GM19455 (cell line): Measurements from ENCODE around the gene FHIT.
"Not testable (repeated sequence)": the region's sequence is repeated elsewhere in the genome, so short reads cannot be mapped to it uniquely, and the experiment has no call there.

Experiments used
- ATAC-seq: cut with Tn5 transposase; IDR thresholded peaks from one replicate; pipeline ENCODE4 v1.9.1; 2021; ENCODE audit not compliant: unreplicated experiment

The FHIT gene

DNA sequence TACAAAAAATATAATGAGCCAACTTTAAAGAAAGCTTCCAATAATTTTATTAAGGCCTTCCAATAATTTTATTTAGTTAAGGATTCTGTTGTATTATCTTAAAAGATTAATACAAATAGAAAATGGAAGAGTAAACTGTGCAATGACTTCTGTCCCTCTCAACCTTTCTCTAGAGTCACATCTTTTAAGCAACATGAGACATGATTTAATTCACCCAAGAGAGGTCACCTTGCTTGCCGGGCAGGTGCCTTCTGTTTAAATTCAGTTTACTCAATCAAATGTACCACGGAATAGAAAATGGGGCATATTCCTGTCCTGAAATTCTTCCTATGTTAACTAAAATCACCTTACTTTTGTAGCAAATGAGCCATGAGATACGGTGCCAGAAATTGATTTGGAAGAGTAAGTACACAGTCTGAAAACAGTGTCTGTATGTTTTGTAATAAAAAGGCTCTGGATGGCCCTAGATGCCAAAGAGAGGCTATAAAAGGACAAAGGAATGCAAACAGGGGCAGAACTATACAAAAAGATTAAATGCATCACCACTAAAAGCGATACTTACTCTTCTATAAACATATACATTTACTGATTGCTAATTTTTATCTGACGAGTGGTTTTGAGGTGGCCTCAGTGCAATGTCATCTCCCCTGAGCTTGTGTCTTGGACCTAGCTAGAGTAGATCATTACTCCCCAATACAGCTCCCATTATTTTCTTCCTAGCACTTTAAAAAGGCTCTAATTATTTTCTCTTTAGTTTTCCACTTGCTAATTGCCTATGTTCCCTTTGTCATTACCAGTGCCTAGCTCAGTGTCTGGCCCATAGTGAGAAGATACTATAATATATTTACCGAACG lies 134.0 kb downstream of the FHIT start:
- no peak for ATAC-seq

DNA sequence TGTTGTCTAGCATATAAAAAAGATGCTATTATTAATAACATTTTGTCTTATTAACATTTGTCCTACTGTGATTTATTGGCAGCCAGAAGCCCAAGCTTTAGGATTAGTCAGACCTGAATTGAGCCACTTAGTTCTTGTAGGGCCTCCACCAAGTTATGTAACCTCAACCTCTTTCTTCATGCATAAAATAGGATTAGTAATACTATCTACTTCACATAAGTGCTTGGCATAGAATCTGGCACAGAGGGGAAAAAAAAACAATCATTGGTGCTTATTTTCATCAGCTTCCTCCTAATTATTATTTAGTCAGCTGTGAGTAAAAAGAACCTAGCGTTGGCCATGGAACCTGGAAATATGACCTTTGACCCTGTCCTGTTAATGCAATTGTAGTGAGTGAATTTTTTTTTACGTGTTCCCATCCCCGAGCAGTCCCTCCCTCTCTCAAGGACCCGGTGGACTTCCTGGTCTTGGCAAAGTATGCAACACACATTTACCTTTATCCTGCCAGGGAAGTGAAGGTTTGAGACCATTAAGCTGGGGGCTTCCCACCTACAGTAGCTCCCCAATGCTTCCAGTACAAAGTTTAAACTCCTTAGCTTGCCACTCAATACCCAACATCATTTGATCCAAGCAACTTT lies 136.8 kb downstream of the FHIT start:
- ATAC-seq: no peak

DNA sequence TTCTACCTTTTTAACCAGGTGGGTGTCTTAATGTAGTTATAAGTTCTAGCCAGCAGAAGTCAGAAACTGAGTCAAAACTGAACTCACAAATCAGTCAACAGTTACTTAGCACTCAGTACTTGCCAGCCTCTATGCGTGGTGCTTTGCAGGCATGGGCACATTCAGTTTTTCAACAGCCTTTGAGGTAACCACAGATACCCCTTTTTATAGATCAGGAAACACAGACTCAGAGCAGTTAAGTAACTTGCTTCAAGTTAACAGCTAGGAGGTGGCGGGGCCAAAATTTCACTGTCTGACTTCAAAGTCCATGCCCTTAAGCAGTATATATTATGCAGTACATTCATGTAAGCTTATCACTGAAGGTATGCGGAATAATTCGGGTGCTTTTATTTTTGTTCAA lies 139.4 kb downstream of the FHIT start:
- ATAC-seq: peak; percentile 81

DNA sequence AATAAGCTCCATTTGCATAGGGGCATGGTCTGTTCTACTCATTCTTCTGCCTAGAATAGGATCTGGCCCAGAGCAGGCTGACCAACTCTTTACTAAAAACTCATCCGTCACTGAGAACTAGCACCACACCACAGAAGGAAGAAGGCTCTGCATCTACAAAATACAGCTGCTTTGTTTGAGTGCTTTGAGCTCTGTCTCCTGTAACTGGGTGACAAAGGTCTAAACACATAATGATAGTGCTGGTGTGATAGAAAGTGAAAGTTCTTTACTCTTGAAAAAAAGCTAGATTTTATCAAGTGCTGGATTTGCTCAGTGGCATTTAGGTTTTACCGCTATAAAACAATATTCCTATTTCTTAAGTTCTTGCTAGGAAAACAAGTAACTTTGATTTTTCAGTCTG lies 140.7 kb downstream of the FHIT start:
- no peak for ATAC-seq

DNA sequence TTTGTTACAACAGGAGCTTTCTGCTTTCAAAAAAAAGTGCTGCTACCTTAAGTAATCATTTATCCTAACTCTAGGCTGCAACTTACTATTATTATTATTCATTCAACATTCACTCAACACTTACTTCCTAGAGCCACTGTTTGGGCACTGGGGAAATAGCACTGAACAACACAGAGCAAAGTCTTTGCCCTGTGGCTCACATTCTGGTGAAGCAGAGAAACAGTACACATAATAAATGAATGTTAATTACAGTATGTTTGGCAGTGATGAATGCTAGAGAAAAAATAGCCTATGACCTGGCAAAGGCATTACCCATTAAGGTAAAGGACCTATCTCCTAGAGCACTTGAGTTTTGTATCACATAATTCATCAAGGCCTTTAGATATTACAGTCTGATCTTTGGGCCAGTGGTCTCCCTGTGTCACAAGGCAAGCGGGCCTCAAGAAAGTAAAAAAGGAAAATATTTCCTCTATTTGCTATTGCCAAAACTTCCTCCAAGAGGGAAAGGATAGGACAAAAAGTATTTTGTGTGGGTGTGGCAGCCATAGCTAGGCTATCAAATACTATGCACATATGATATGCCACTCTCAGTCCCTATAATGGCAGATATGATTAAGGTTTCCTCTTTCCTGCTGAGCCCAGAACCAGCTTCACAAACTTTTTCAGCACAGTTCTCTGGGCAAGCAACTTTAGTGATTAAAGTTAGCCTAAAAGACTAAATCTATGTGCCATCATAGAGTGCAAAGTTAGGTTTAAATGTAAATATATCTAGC lies 142.8 kb downstream of the FHIT start:
- no peak for ATAC-seq

DNA sequence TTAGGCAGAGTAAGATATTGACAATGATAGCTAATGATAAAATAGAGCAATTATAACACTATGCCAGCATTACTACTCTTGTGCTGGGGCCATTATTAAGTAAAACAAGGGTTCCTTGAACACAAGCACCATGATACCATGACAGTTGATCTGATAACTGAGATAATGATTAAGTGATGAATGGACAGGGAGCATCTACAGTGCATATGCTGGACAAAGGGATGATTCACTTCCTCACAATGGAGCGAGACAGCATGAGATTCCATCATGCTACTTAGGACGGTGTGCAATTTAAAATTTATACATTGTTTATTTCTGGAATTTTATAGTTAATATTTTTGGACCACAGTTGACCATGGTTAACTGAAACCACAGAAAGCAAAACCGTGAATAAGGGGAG lies 156.6 kb downstream of the FHIT start:
- no peak for ATAC-seq

DNA sequence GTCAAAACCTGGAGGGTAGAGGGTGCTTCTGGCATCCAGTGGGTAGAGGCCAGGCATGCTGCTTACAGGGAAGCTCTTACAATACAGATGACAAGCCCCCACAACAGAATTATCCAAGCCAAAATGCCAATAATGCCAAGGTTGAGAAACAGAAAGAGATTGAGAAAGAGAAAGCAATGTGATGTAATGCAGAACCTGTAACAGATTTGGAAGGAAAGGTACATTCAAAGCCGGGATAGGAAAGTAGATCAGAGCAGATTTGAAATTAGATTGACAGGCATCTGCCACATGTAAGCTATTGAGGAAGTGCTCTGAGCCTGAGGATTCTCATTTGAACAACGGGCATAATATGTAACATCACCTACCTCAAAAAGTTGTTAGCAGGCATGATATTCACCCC lies 157.9 kb downstream of the FHIT start:
- no peak for ATAC-seq

DNA sequence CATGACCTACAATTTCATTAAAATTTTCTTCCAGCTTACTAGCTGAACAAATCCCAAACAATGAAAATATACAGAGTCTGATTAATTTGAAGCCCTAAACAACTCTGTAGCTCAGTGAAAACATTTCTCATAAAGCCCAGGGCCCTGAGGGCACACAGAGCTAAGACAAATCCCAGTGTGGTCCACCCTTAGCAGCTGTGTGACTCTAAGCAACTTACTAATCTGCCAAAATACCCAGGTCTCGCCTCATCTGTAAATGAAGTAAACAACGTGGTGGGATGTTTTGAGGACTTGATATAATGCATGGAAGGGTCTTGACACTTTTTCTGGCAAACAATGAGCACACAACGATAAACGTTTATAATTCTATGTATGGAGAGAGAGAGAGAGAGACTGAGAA lies 158.4 kb downstream of the FHIT start:
- no peak for ATAC-seq

DNA sequence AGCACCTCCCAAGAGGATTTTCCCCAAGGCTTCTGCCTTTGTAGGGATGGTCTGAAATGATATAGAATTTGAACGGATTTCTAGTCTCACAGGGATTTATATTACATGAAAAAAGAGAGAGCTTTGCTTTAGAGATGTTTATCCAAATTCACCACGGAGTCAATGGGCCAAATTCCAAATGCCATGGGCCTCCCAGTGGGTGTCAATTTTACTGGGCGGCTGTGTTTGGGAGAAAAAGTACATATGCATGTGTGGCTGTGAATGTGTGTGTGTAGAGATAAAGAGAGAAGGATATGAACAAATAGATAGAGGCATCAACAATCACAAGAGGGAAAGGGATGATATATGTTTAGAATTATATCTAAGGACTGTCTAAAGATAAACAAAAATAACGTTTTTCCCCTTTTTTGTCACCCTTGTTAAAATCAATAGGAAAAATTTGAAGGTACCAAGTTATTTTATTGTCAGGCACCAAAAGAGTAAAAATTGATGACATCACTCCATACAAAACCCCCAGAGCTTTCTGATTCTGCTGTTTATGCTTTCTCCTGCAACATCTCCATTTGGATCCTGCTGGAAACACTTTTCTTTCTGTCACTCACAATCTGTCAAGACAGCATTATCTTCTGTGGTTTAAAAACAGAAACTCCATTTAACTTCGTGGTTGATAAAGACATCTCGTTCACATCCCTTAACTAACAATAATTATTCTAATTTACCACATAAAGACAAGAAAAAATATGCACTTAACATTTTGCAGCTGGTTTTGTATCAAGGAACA lies 160.7 kb downstream of the FHIT start:
- no peak for ATAC-seq

DNA sequence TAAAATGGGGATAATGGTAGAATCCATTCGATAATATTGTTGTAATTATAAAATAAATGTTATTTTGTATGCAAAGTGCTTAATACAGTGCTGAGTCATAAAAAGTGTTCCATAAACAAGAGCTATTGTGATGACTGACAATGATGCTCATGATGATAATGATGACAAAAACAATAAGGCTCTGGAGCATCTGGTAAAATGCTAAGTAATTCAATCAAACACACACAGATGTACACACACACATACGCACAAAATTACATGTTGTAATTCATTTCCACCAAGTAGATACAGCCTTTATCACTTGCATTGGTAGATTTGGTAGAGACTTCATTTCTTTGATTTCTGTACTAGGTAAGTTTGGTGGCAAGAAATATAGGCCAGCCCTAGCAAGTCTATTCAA lies 163.8 kb downstream of the FHIT start:
- no peak for ATAC-seq

DNA sequence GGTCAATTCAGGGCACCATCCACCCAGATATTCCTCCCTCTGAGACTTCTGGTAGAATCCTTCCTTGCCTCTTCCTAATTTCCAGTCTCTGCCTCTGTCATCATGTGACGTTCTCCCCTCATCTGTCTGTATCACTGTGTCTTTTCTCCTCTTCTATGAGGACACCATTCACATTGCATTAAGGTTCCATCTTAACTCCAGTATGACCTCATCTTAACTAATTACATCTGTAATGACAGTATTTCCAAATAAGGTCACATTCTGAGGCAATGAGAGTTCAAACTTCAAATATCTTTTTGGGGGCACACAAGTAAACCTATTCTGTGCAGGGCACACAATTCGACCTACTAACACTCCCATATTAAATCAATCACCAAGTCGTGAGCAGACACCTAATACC lies 169.7 kb downstream of the FHIT start:
- ATAC-seq: no peak

DNA sequence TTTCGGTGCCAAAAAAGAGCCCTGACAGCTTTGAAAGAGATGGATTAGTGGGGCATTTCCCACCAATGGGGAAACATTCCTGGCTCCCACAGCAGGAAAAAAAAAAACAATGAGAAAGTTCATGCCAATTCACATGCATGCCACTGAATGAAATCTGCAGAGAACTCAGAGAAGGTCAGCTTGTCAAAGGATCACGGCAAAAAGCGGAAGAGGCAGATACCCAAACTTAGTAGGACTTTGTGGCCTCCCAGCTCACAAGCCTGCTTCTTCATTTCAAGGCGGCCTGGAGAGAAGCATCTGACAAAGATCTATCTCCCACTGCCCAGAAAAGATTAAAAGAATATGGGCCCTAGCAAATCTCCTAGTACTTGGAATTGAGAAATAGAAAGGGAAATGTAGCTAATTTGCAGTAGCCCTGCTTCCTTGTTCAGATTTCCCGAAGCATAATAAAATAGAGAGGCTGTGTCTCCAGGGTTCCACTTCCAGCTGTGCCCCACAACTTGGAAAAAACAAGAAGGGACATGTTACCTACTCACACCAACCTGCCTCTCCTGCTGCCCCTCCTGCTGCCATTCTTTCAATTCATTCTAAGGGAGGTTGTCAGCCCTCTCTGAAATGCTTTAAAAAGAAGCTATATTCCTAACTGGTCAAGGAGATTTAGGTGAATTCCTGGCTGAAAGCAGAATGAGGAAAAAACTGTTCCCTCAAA lies 170.4 kb downstream of the FHIT start:
- ATAC-seq: no peak

DNA sequence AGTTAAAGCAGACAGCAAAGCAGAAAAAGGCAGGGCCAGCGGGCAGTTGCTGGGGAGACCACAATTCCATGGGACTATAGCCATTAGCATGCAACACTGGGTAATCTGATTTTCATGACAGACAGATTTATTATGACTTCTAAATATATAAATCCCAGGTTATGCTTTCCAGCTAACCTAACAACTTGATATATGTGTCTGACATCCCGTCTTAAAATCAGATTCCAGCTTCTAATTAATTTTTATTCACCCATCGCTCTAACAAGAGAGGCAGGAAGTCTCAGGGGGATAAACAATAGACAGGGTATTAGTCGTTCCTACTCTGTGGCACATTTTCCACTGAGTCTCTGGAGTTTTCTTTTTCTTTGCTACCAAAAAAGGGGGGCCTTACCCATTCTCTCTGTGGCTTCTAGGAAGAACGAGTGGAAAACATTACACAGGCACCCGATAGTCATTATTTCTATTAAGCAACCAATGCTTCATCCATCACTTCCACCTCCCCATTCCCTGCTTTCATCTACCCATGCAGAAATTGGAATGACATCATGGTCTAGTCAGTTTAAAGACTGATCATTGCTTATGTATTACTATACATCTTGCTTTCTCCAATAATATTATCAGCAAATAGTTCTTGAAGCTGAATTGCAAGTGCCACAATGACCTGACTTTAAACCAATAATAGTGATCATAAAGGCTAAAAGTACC lies 173.1 kb downstream of the FHIT start:
- no peak for ATAC-seq

DNA sequence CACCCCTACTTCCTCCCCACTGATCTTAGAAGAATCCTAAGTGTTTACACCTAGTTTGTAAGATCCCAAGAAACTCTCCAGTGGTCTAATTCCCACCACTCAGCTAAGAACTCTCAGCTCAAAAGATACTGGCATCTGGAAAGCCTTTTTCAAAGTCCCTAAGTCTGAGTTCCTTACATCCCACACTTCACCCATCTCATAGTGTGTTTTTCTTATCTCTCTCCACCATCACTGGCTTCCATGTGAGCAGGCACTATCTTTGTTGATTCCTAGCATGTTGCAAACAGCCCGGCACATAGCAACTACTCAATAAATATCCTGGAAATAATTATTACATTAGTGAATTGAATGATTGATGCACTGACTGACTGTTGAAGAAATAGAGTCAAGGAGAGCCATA lies 173.7 kb downstream of the FHIT start:
- no peak for ATAC-seq

DNA sequence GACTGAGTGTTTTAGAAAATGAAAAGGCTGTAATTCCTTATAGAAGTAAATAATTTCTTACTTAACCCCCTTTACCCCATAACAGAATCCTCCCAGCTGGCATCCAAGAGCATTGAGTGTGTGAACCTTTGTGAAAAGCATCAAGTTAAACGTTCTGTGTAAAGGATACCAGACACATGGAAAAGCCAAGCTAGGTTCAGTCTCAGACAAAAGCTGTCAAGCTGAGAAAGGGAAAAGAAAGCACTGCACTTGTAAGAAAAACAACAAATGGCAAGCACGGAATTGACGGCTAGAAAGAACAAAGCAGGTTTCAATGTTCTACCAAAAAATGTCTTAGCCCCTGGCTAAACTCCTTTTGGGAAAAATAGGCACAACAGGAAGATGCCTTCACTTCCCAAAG lies 176.5 kb downstream of the FHIT start:
- no peak for ATAC-seq

DNA sequence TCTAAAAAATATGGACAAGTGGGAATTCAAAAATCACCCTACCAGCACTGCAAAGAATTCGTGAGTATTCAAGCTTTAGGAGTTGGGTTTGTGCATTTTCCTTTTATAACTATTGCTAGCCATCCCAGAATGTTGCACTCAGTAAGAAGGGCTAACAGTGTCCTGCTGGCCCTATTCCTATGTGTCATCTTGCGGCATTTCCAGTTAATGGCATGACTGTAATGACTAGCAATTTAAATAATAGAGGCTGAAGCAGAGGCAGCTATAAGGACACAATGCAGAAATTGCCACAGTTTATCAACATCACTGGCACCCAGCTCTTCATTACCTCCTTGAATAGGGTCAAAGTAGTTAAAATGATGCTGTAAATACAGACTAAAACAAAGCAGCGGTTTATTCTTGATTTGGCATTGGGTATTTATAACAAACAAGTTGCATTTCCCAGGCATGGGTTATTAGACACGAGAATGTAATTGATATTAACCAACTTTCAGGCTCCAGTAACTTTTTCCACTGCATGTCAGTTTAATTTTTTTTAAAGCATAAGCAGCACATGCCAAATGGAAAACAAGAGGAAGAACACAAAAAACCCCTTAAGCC lies 177.6 kb downstream of the FHIT start:
- no peak for ATAC-seq

DNA sequence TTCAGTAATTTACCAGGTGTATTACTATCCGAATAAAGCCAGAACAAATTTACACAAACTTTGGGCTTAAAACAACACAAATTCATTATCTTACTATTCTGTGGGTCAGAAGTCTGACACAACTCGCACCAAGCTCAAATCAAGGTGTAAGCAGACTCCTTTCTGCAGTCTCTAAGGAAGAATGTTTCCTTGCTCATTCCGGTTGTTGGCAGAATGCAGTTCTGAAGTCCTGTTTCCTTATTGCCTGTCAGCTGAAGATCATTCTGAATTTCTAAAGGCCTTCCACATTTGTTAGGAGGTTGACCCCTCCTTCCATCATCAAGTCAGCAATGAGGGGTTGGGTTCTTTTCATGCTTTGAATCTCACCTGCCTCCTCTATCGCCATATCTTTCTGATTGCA lies 183.2 kb downstream of the FHIT start:
- ATAC-seq: no peak

DNA sequence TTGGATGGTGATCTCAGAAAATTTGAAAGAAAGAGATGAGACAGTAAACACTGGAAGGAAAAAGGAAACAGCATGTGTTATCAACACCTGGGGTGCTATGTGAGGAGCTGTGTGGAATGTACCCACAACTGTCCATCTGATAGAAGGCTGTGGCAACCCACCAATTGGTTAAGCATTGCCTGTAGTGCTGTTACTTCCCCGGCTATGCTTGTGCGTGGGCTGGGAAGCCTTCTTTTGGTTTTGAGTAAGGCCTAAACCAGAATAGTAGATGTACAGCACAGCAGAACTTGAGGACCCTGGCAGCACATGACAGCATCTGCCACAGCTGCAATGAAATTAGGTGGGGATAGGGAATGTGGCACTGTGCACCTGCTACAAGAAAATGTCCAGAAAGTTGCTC lies 184.5 kb downstream of the FHIT start:
- ATAC-seq: no peak

DNA sequence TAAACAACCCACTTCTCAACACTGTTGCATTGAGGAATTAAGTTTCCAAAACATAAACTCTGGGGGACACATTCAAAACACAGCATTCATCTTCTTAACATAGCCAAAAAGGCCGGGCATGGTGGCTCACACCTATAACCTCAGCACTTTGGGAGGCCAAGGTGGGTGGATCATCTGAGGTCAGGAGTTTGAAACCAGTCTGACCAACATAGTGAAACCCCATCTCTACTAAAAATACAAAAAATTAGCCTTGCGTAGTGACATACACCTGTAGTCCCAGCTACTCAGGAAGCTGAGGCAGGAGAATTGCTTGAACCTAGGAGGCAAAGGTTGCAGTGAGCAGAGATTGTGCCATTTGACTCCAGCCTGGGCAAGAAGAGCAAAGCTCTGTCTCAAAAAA lies 185.0 kb downstream of the FHIT start:
- not testable (repeated sequence) for ATAC-seq
